ENCODE measurements around the gene BCAS3.
A peak's percentile ranks its signal among the peaks of the same experiment; 100 is the strongest.
"Not testable (repeated sequence)": the region's sequence is repeated elsewhere in the genome, so short reads cannot be mapped to it uniquely, and the experiment has no call there.

The BCAS3 gene

DNA sequence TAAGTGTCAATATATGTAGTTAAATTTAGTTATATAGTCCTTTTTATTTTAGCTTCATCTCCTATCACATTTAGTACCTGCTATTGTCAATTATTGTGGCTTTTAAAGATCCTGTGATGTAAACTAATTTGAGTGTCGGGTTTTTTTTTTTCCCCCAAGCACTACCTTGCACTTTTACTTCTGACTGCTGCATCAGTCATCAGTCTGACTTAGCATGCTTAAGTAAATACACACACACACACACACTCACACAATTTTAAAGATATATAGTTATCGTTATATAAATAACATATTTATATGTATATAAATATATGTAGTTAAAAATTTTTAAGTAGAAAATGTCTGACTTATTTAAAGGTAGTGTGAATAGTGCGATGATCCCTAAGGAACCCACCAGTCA, 127.2 kb downstream of the BCAS3 start:
- no peak for DNase-seq

DNA sequence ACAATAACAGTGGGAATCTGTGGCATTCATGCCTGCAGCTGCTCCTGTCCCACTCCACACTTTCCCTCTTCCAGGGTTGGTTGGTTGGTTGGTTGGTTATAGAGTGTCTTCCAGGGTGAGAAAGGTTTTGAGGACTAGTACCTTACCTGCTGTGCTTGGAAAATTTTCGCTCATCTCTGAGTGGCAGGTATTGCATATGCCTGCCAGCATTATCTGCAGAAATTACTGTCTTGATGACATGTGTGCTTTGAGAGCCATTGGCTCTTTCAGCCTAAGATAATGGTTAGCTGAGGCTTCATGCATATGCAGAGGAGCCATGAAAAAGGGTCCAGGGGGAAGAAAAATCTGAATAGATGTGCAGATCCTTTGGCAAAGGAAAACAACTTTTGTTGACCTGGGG, 131.8 kb downstream of the BCAS3 start:
- DNase-seq = no peak

DNA sequence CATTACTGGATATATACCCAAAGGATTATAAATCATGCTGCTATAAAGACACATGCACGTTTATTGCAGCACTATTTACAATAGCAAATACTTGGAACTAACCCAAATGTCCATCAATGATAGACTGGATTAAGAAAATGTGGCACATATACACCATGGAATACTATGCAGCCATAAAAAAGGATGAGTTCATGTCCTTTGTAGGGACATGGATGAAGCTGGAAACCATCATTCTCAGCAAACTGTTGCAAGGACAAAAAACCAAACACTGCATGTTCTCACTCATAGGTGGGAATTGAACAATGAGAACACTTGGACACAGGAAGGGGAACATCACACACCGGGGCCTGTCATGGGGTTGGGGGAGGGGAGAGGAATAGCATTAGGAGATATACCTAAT, 137.3 kb downstream of the BCAS3 start:
- not testable (repeated sequence) for DNase-seq

- DNase-seq = peak; percentile 36
Measured at GRCh38 chr17:60817192-60817591, 139.5 kb downstream of the BCAS3 start.

DNA sequence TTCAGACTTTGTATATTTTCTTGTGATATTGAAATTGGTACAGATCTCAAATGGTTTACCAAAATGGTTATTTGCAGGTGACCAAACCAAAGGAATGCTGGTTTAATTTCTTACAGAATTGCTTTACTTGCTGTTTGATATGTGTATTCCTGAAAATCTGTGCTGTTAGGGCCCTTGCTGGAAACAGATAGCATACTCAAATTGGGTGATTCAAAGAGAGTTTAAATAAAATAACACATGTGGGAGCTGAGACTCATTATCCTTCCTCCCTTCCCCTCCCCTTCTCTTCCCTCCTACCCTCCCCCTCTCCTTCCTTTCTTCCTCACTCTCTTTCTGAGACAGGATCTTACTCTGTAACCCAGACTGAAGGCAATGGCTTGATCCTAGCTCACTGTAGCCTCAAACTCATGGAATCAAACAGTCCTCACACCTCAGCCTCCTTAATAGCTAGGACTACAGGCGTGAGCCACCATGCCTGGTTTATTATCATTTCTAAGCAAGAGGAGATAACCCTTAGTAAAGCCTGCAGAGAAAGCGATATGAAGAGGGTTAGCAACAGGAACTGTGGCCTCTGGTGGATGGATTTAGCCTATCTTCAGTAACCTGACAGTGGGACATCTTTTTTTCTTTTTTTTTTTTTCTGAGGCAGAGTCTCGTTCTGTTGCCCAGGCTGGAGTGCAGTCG, 141.9 kb downstream of the BCAS3 start:
- DNase-seq = no peak

DNA sequence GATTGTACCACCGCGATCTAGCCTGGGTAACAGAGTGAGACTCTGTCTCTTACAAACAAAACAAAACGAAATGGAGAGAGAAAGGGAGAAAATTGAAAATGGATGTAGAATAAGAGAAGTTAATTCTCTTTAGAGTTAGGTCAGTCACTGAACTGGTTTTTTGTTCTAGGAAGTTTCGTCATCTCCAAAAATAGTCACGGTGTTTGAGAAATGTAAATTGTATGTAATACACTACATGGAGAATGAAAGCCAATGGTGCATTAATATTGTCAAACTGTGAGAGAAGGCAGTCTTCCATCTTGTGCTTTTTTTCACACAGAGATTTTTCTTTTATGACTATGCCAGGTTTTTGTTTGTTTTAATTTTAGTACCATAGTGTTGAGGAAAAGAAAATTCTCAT, 145.9 kb downstream of the BCAS3 start:
- peak; percentile 61 for DNase-seq

GRCh38 chr17:60825351-60825750, 147.7 kb downstream of the BCAS3 start:
- DNase-seq = no peak

DNA sequence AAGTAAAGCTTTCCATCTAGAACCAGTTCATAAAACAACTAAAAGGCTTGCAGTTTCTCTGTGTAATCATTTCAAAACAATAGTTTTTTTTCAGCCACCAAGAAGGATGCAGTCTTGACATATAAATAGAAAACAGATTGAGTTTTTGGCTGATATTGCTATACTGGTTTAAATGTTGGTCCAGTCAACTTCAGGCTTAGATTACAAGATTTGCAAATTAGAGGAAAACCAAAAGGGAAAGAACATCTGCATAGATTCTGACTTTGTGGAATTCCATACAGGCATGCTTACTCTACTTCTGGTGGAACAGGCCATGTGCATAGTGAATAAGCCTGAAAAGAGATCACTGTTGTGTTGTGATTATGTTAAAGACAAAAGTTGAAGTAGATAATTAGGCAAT, 150.3 kb downstream of the BCAS3 start:
- DNase-seq = no peak

DNA sequence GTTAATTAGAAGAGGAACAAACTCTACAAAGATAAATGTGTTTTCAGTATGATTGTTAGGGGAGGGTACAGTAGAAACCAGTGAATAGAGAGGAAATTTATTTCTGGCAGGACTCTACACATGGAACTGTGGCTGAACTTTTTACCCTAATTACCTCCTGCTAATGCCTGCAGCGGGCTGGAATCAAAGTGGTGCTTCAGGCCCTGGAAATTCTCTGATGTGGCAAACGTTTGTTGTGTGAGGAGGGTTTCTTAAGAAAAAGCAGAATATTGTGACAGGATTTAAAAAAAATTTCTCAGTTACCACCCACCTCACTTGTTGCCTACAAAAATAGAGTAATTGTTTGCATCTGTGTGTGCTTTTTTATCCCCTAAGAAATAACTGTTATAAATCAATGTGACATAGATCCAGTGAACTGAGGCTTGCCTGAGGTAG, 154.5 kb downstream of the BCAS3 start:
- DNase-seq = peak; percentile 20

- DNase-seq = peak; percentile 11
Measured at GRCh38 chr17:60832631-60833030, 155.0 kb downstream of the BCAS3 start.

- no peak for DNase-seq
Measured at GRCh38 chr17:60840456-60840855, 162.8 kb downstream of the BCAS3 start.

DNA sequence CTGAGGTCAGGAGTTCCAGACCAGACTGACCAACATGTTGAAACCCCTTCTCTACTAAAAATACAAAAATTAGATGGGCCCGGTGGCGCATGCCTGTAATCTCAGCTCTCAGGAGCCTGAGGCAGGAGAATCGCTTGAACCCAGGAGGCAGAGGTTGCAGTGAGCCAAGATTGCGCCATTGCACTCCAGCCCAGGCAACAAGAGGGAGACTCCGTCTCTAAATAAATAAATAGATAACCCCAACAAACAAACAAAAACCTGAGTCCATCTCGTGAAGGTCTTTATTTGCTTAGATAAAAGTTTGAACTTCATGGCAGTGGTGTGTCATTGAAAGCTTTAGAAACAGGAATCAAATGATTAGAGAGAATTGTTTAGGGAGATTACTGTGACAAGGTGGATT, 167.4 kb downstream of the BCAS3 start:
- no peak for DNase-seq

- peak; percentile 65 for DNase-seq
Measured at GRCh38 chr17:60846175-60846574, 168.5 kb downstream of the BCAS3 start.

DNA sequence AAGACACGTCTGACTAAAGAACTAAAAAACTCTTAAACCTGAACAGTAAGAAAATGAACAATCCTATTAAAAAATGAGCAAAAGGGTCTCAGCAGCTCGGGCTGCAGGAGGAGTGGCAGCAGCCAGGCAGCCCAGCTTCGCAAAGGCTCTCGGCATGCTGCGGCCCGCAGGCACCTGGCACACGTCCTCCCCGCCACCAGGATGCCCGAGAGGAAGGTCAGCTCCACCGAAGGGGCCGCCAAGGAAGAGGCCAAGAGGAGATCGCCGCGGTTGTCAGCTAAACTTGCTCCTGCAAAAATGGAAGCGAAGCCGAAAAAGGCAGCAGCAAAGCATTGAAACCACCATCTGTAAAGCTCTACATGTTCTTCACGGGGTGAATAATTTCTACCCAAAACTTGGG, 173.5 kb downstream of the BCAS3 start:
- no peak for DNase-seq

DNA sequence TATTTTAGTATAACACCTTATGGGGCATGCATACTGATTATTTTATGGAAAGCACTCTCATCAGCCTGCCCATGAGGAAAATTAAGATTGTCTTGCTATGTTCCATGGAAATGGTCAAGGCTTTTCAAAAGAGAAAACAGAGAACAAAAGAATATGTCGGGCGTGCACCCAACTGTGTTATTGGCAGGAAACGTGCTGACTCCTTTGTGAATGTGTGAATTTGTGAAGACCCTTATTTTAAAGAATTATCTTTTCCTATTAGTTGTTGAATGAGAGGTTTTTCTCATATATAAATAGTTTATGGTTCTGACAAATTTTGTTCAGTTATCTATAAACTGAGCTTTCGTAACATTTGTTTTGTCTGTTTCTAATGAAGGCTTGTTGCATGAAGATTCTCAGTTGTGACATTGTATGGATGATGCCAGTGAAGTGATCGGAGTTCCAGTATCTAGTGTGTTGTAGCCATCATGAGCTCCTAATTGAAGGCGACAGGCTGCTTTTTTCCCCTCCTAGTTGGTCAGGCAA, 180.0 kb downstream of the BCAS3 start:
- no peak for DNase-seq

GRCh38 chr17:60862482-60862881, 184.8 kb downstream of the BCAS3 start:
- DNase-seq = no peak

DNA sequence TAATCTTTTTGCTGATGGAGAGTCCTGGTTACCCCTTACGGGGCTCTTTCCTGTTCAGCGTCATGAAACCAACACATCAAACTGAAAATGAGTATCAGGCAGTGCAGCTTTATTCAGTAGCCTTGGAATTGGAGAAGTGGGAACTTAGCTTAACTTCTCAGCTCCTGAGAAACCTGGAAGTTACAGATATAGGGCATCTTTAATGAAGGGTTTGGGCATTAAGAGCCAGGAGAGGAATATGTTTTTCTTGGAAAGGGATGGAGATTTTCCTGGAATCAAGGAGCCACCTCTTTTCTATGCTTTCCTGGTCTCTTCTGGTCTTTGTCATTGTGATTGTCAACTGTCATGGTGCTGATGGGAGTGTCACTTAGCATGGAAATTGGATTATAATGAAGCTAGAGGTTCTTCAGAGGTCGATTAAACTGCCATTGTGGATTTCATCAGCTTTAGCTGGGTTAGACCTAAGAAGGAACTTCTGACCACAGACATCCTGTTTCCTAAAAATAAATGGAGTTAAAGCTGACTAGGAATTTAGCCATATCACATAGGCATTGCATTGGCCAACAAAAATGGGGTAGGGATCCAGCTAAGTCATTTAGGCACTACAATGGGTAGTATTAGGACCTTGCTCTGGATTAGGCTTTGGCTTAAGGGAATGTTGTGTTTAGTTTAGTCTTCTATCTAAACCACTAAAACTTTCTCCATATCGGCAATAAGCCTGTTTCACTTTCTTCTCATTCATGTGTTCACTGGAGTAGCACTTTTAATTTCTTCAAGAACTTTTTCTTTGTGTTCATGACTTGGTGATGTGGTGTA, 186.4 kb downstream of the BCAS3 start:
- peak; percentile 60 for DNase-seq

GRCh38 chr17:60864708-60865005, 187.0 kb downstream of the BCAS3 start:
- DNase-seq = no peak

GRCh38 chr17:60874772-60875171, 197.1 kb downstream of the BCAS3 start:
- no peak for DNase-seq

DNA sequence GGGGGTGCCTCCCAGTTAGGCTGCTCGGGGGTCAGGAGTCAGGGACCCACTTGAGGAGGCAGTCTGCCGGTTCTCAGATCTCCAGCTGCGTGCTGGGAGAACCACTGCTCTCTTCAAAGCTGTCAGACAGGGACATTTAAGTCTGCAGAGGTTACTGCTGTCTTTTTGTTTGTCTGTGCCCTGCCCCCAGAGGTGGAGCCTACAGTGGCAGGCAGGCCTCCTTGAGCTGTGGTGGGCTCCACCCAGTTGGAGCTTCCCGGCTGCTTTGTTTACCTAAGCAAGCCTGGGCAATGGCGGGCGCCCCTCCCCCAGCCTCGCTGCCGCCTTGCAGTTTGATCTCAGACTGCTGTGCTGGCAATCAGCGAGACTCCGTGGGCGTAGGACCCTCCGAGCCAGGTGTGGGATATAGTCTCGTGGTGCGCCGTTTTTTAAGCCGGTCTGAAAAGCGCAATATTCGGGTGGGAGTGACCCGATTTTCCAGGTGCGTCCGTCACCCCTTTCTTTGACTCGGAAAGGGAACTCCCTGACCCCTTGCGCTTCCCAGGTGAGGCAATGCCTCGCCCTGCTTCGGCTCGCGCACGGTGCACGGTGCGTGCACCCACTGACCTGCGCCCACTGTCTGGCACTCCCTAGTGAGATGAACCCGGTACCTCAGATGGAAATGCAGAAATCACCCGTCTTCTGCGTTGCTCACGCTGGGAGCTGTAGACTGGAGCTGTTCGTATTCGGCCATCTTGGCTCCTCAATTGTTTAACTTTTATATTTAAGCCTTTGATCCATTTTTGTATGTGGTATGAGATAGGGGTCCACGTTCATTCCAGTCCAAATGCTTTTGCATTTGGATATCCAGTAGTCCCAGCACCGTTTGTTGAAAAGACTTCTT, 209.3 kb downstream of the BCAS3 start:
- not testable (repeated sequence) for DNase-seq

- DNase-seq = no peak
Measured at GRCh38 chr17:60887614-60888028, 210.0 kb downstream of the BCAS3 start.

DNA sequence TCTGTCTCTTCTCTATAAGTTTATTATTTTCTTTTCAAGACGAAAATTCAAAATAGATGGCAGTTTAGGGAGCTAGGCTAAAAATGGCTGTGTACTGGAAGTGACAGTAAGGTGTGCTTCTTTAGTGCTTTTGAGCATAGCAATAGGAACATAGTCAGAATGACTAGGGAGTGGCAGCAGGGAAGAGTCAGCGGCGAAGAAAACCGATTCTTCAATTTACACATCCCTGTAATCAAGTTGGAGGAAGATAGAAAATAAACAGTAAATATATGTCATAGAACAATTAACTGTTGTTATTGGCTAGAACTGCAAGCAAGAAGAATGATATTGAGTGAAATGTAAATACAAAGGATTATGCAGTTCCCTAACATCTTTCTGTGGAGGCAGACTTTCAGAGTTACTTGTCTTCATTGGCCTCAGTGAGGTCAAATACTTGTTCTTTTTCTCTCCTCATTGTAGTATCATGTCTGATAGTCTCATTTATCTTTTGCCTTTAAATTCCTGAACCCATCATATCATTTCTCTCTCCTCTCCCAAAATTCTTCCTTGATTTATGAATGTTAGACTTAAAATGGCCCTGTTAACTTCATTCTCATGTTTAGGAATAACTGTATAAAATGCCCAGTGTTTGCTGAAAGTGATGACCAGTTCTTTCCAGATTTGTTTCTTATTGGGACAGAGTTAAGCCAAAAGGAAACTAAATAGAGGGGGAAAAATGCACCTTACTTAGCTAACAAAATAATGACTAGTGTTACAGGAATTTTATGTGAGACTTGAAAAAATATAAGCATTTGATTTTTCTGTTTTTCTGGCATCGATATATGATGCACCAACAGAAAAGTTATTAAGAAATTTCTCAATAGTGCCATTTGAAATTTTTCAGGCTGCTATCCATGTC, 211.4 kb downstream of the BCAS3 start:
- DNase-seq = no peak
